GM19455 (cell line): ENCODE results near the gene NR1I3.

Source experiments
- ATAC-seq: cut with Tn5 transposase; IDR thresholded peaks from one replicate; pipeline ENCODE4 v1.9.1; 2021; ENCODE audit not compliant: unreplicated experiment

NR1I3 gene

GRCh38 chr1:161196521-161197451, 41.2 kb downstream of the NR1I3 start:
- ATAC-seq: no peak

GRCh38 chr1:161196111-161196510, 41.9 kb downstream of the NR1I3 start:
- ATAC-seq: no peak

GRCh38 chr1:161195171-161195570, 42.8 kb downstream of the NR1I3 start:
- ATAC-seq: no peak

- no peak for ATAC-seq
These were observed 44.3 kb downstream of the NR1I3 start for GRCh38 chr1:161193561-161194235.

GRCh38 chr1:161192476-161193465, 45.2 kb downstream of the NR1I3 start:
- peak; percentile 59 for ATAC-seq

- no peak for ATAC-seq
These were observed 46.0 kb downstream of the NR1I3 start for GRCh38 chr1:161191971-161192370.

GRCh38 chr1:161190962-161191521, 47.0 kb downstream of the NR1I3 start:
- no peak for ATAC-seq

- no peak for ATAC-seq
These were observed 49.0 kb downstream of the NR1I3 start for GRCh38 chr1:161189036-161189435.

GRCh38 chr1:161188381-161188780, 49.6 kb downstream of the NR1I3 start:
- no peak for ATAC-seq

- ATAC-seq: no peak
These were observed 50.7 kb downstream of the NR1I3 start for GRCh38 chr1:161187311-161187710.

GRCh38 chr1:161185732-161186311, 52.2 kb downstream of the NR1I3 start:
- ATAC-seq: no peak

- ATAC-seq: peak; percentile 66
These were observed 52.7 kb downstream of the NR1I3 start for GRCh38 chr1:161185282-161185682.

GRCh38 chr1:161182214-161182613, 55.8 kb downstream of the NR1I3 start:
- peak; percentile 49 for ATAC-seq

GRCh38 chr1:161180639-161181038, 57.4 kb downstream of the NR1I3 start:
- ATAC-seq: no peak

GRCh38 chr1:161179698-161180097, 58.3 kb downstream of the NR1I3 start:
- ATAC-seq: no peak
